CD4-positive, CD25-positive, alpha-beta regulatory T cell (primary cell): ENCODE data around the gene CLCA1. TPM values are rescaled to one million over a fixed set of nuclear protein-coding genes. Genes with fewer than 3 reads are reported as not detected.
A peak's percentile ranks its signal among the peaks of the same experiment; 100 is the strongest.

Source experiments
- ATAC-seq, 2 donors: fragments of 150-1000 bp; cut with Tn5 transposase; one replicate each; pipeline ENCODE4 v1.10.0; 2021; ENCODE audit warnings: low read depth in 2 of 2, moderate number of reproducible peaks in 2 of 2, moderate library complexity in 1 of 2
- DNase-seq, 3 donors: peaks; one replicate each; pipeline versions ENCODE4 v3.0.0 to v3.0.0-alpha.2; 2012 to 2022; ENCODE audit warnings: mixed read lengths in 1 of 3
- H3K27ac ChIP-seq: one replicate; pipeline ENCODE4 v1.7.0; 2013; ENCODE audit warnings: mild to moderate bottlenecking, low read length; ENCODE audit not compliant: insufficient read depth, poor library complexity, severe bottlenecking
- H3K27me3 ChIP-seq: one replicate; pipeline ENCODE4 v1.7.0; 2013; ENCODE audit warnings: low read length; ENCODE audit not compliant: control insufficient read depth, insufficient read depth
- H3K36me3 ChIP-seq: one replicate; pipeline ENCODE4 v1.7.0; 2013; ENCODE audit warnings: mild to moderate bottlenecking, low read length, moderate library complexity; ENCODE audit not compliant: control insufficient read depth, insufficient read depth
- H3K4me1 ChIP-seq: 2 replicates; pipeline ENCODE4 v1.7.0; 2013; ENCODE audit warnings: mild to moderate bottlenecking, low read length; ENCODE audit not compliant: insufficient read depth, control insufficient read depth, poor library complexity, severe bottlenecking
- H3K4me3 ChIP-seq: one replicate; pipeline ENCODE4 v1.7.0; 2013; ENCODE audit warnings: low read depth, mild to moderate bottlenecking, low read length, moderate library complexity
- H3K9me3 ChIP-seq, 2 experiments: 1 replicate in 1 of 2; 2 replicates in 1 of 2; pipeline ENCODE4 v1.7.0; 2013; ENCODE audit warnings: low read length in 2 of 2, mild to moderate bottlenecking in 1 of 2, moderate library complexity in 1 of 2; ENCODE audit not compliant: control insufficient read depth in 2 of 2
- H3K27ac Mint-ChIP-seq, 3 donors: one replicate each; pipeline ENCODE4 v1.8.0; 2020 to 2022; ENCODE audit warnings: mild to moderate bottlenecking in 3 of 3, mixed read lengths in 3 of 3, moderate library complexity in 2 of 3
- H3K27me3 Mint-ChIP-seq: one replicate; pipeline ENCODE4 v1.8.0; 2022; ENCODE audit warnings: mild to moderate bottlenecking, mixed read lengths
- H3K36me3 Mint-ChIP-seq: one replicate; pipeline ENCODE4 v1.8.0; 2020; ENCODE audit warnings: mixed read lengths
- H3K4me1 Mint-ChIP-seq, 4 donors: one replicate each; pipeline ENCODE4 v1.8.0; 2020 to 2022; ENCODE audit warnings: mixed read lengths in 4 of 4, mild to moderate bottlenecking in 1 of 4
- H3K4me3 Mint-ChIP-seq, 4 donors: one replicate each; pipeline ENCODE4 v1.8.0; 2020 to 2022; ENCODE audit warnings: mild to moderate bottlenecking in 4 of 4, mixed read lengths in 4 of 4, moderate library complexity in 3 of 4
- H3K9me3 Mint-ChIP-seq, 7 donors: one replicate each; pipeline ENCODE4 v1.8.0; 2020 to 2022; ENCODE audit warnings: mixed read lengths in 7 of 7, mild to moderate bottlenecking in 3 of 7, moderate library complexity in 2 of 7
- polyA plus RNA-seq, 4 donors: library from polyadenylated mRNA; unstranded; fragments of 300-500 nt; fragmentation: Illumina TruSeq; gene quantifications; one replicate each; pipeline ENCODE4 v1.2.3, GENCODE V29; 2021
- total RNA-seq: library from RNA; stranded (reverse); gene quantifications from one replicate; pipeline ENCODE4 v1.2.3, GENCODE V29; 2022

Gene CLCA1
- total and polyA plus RNA-seq, 5 donors from 2014 or later = not detected

- no peaks in the 10 kb centered on the region for H3K4me1 ChIP-seq
- H3K9me3 Mint-ChIP-seq = peaks cover 0 to 3% (median 0%) of the 10 kb centered on the region in 7 donors
Observed at GRCh38 chr1:86505564-86505902, 36.8 kb downstream of the CLCA1 start.

GRCh38 chr1:86507935-86508582 is 39.3 kb downstream of the CLCA1 start:
- no peaks in the 10 kb centered on the region for H3K36me3 Mint-ChIP-seq
- no peak overlapping the region for H3K27ac Mint-ChIP-seq
- ATAC-seq = no peak
- H3K9me3 Mint-ChIP-seq = peaks cover 0 to 3% (median 0%) of the 10 kb centered on the region in 7 donors
- H3K27me3 Mint-ChIP-seq = peaks cover 16% of the 10 kb centered on the region
- Histone ChIP-seq H3K9me3 (no peaks in the 10 kb centered on the region), H3K4me1 (no peaks in the 10 kb centered on the region), H3K4me3 (no peak overlapping the region), H3K27me3 (peaks cover 4% of the 10 kb centered on the region), H3K36me3 (no peaks in the 10 kb centered on the region), H3K27ac (no peak overlapping the region)
- H3K4me1 Mint-ChIP-seq = peaks cover 0 to 9% (median 0%) of the 10 kb centered on the region in 4 donors
- H3K4me3 Mint-ChIP-seq = no peak overlapping the region
- peak in 2 of 3 donors; percentile 13 to 26 for DNase-seq

More at GRCh38 chr1:86505564-86505902, 36.8 kb downstream of the CLCA1 start:
- no peaks in the 10 kb centered on the region for H3K36me3 ChIP-seq
- DNase-seq (no peak), ATAC-seq (no peak)
- H3K4me3 ChIP-seq = no peak overlapping the region
- Mint-ChIP-seq H3K4me1 (peaks cover 0 to 19% (median 0%) of the 10 kb centered on the region in 4 donors), H3K27me3 (peaks cover 23% of the 10 kb centered on the region), H3K4me3 (no peak overlapping the region), H3K36me3 (no peaks in the 10 kb centered on the region), H3K27ac (no peak overlapping the region)
- H3K9me3 ChIP-seq = no peaks in the 10 kb centered on the region
- H3K27ac ChIP-seq = no peak overlapping the region
- peaks cover 4% of the 10 kb centered on the region for H3K27me3 ChIP-seq

GRCh38 chr1:86508583-86508969 is 39.8 kb downstream of the CLCA1 start:
- ATAC-seq (no peak), DNase-seq (no peak)
- Histone ChIP-seq H3K27ac (no peak overlapping the region), H3K4me3 (no peak overlapping the region), H3K9me3 (no peaks in the 10 kb centered on the region), H3K27me3 (peaks cover 4% of the 10 kb centered on the region), H3K4me1 (no peaks in the 10 kb centered on the region), H3K36me3 (no peaks in the 10 kb centered on the region)
- Mint-ChIP-seq H3K4me1 (peaks cover 0 to 6% (median 0%) of the 10 kb centered on the region in 4 donors), H3K36me3 (no peaks in the 10 kb centered on the region), H3K4me3 (no peak overlapping the region), H3K9me3 (peaks cover 0 to 3% (median 0%) of the 10 kb centered on the region in 7 donors), H3K27ac (no peak overlapping the region), H3K27me3 (peaks cover 16% of the 10 kb centered on the region)

- Histone ChIP-seq H3K36me3 (no peaks in the 10 kb centered on the region), H3K27me3 (peaks cover 2% of the 10 kb centered on the region), H3K4me1 (no peaks in the 10 kb centered on the region), H3K9me3 (no peaks in the 10 kb centered on the region), H3K27ac (no peak overlapping the region), H3K4me3 (no peak overlapping the region)
- Mint-ChIP-seq H3K36me3 (no peaks in the 10 kb centered on the region), H3K27ac (no peak overlapping the region), H3K4me3 (no peak overlapping the region), H3K27me3 (no peaks in the 10 kb centered on the region), H3K4me1 (no peaks in the 10 kb centered on the region), H3K9me3 (no peaks in the 10 kb centered on the region)
- DNase-seq (no peak), ATAC-seq (peak in 1 of 2 donors; percentile 39)
Observed at GRCh38 chr1:86515597-86515996, 46.9 kb downstream of the CLCA1 start.

- no peak overlapping the region for H3K27ac ChIP-seq
- H3K27me3 Mint-ChIP-seq = no peaks in the 10 kb centered on the region
- no peak overlapping the region for H3K27ac Mint-ChIP-seq
- no peaks in the 10 kb centered on the region for H3K36me3 ChIP-seq
- no peak for ATAC-seq
- peaks cover 2% of the 10 kb centered on the region for H3K27me3 ChIP-seq
- no peaks in the 10 kb centered on the region for H3K9me3 Mint-ChIP-seq
- no peaks in the 10 kb centered on the region for H3K36me3 Mint-ChIP-seq
- no peak overlapping the region for H3K4me3 ChIP-seq
- H3K4me1 Mint-ChIP-seq = no peaks in the 10 kb centered on the region
- no peaks in the 10 kb centered on the region for H3K9me3 ChIP-seq
- no peak for DNase-seq
- H3K4me1 ChIP-seq = no peaks in the 10 kb centered on the region
- no peak overlapping the region for H3K4me3 Mint-ChIP-seq
Observed at GRCh38 chr1:86516335-86516734, 47.6 kb downstream of the CLCA1 start.

- H3K27me3 ChIP-seq = peaks cover 2% of the 10 kb centered on the region
- no peak overlapping the region for H3K27ac ChIP-seq
- Mint-ChIP-seq H3K36me3 (no peaks in the 10 kb centered on the region), H3K27me3 (no peaks in the 10 kb centered on the region), H3K4me3 (no peak overlapping the region), H3K27ac (no peak overlapping the region), H3K4me1 (no peaks in the 10 kb centered on the region), H3K9me3 (no peaks in the 10 kb centered on the region)
- H3K4me3 ChIP-seq = no peak overlapping the region
- ATAC-seq (no peak), DNase-seq (no peak)
- no peaks in the 10 kb centered on the region for H3K9me3 ChIP-seq
- H3K4me1 ChIP-seq = no peaks in the 10 kb centered on the region
- H3K36me3 ChIP-seq = no peaks in the 10 kb centered on the region
Observed at GRCh38 chr1:86517336-86517735, 48.6 kb downstream of the CLCA1 start.

GRCh38 chr1:86520789-86521521 is 52.2 kb downstream of the CLCA1 start:
- Histone ChIP-seq H3K4me3 (no peak overlapping the region), H3K27me3 (peaks cover 2% of the 10 kb centered on the region), H3K27ac (no peak overlapping the region), H3K4me1 (no peaks in the 10 kb centered on the region), H3K36me3 (no peaks in the 10 kb centered on the region), H3K9me3 (no peaks in the 10 kb centered on the region)
- Mint-ChIP-seq H3K27ac (no peak overlapping the region), H3K9me3 (no peaks in the 10 kb centered on the region), H3K4me1 (no peaks in the 10 kb centered on the region), H3K4me3 (no peak overlapping the region), H3K27me3 (no peaks in the 10 kb centered on the region), H3K36me3 (no peaks in the 10 kb centered on the region)
- ATAC-seq (no peak), DNase-seq (no peak)

- no peak overlapping the region for H3K27ac Mint-ChIP-seq
- Histone ChIP-seq H3K27ac (no peak overlapping the region), H3K4me1 (no peaks in the 10 kb centered on the region), H3K27me3 (peaks cover 2% of the 10 kb centered on the region), H3K36me3 (no peaks in the 10 kb centered on the region), H3K9me3 (no peaks in the 10 kb centered on the region), H3K4me3 (no peak overlapping the region)
- no peak overlapping the region for H3K4me3 Mint-ChIP-seq
- H3K27me3 Mint-ChIP-seq = no peaks in the 10 kb centered on the region
- ATAC-seq (no peak), DNase-seq (no peak)
- H3K9me3 Mint-ChIP-seq = no peaks in the 10 kb centered on the region
- no peaks in the 10 kb centered on the region for H3K36me3 Mint-ChIP-seq
- no peaks in the 10 kb centered on the region for H3K4me1 Mint-ChIP-seq
Observed at GRCh38 chr1:86521522-86521891, 52.8 kb downstream of the CLCA1 start.
